Stimulated activated naive CD8-positive, alpha-beta T cell treated with anti-CD3 and anti-CD28 coated beads, Interleukin-15, amount 100 ng/mL, for 72 hours (primary cell): ENCODE data around the gene KRT31.
"Not testable (repeated sequence)": the region's sequence is repeated elsewhere in the genome, so short reads cannot be mapped to it uniquely, and the experiment has no call there.

Experiments used
- ATAC-seq: fragments of 150-1000 bp; cut with Tn5 transposase; 2 replicates; pipeline ENCODE4 v1.10.0; 2021; ENCODE audit warnings: mild to moderate bottlenecking, moderate library complexity
- DNase-seq, 2 donors: peaks; one replicate each; pipeline ENCODE4 v3.0.0; 2021 to 2022
- H3K27ac Mint-ChIP-seq, 2 donors: one replicate each; pipeline ENCODE4 v1.8.0; 2022; ENCODE audit warnings: mild to moderate bottlenecking in 2 of 2, mixed read lengths in 2 of 2, moderate library complexity in 2 of 2
- H3K27me3 Mint-ChIP-seq: one replicate; pipeline ENCODE4 v1.8.0; 2022; ENCODE audit warnings: mixed read lengths
- H3K4me1 Mint-ChIP-seq: one replicate; pipeline ENCODE4 v1.8.0; 2022; ENCODE audit warnings: mild to moderate bottlenecking, mixed read lengths
- H3K4me3 Mint-ChIP-seq, 2 donors: one replicate each; pipeline ENCODE4 v1.8.0; 2022; ENCODE audit warnings: mild to moderate bottlenecking in 2 of 2, mixed read lengths in 2 of 2, moderate library complexity in 1 of 2
- H3K9me3 Mint-ChIP-seq, 2 donors: one replicate each; pipeline ENCODE4 v1.8.0; 2022; ENCODE audit warnings: mixed read lengths in 2 of 2

Gene KRT31

GRCh38 chr17:41396996-41397660 is at the start of gene KRT31:
TSS of gene KRT31 (minus strand) at chr17:41397608. CDS start at chr17:41397539, 69 bp downstream.
- Mint-ChIP-seq H3K4me3 (no peak within 1 kb of the TSS), H3K9me3 (no peaks in the 10 kb centered on the region), H3K27me3 (peaks cover 2% of the 10 kb centered on the region)

GRCh38 chr17:41446806-41447205 is 49.4 kb upstream of the KRT31 start:
- Mint-ChIP-seq H3K27ac (no peak overlapping the region), H3K9me3 (no peaks in the 10 kb centered on the region), H3K27me3 (peaks cover 10% of the 10 kb centered on the region), H3K4me3 (no peak overlapping the region), H3K4me1 (no peaks in the 10 kb centered on the region)
- DNase-seq: no peak
- ATAC-seq: no peak

More at GRCh38 chr17:41396996-41397660, at the start of gene KRT31:
- ATAC-seq: no peak
- Mint-ChIP-seq H3K4me1 (peaks cover 2% of the 10 kb centered on the region), H3K27ac (no peak within 1 kb of the TSS)
- no peak for DNase-seq

- DNase-seq (no peak), ATAC-seq (no peak)
- Mint-ChIP-seq H3K27me3 (peaks cover 10% of the 10 kb centered on the region), H3K4me1 (no peaks in the 10 kb centered on the region), H3K27ac (peak overlapping the region in 1 of 2 donors; percentile 55), H3K9me3 (peaks cover 0 to 5% of the 10 kb centered on the region in 2 donors), H3K4me3 (no peak overlapping the region)
Observed at GRCh38 chr17:41444640-41445039, 47.2 kb upstream of the KRT31 start.

- Mint-ChIP-seq H3K27me3 (peaks cover 10% of the 10 kb centered on the region), H3K9me3 (peaks cover 0 to 5% of the 10 kb centered on the region in 2 donors), H3K27ac (peak overlapping the region in 1 of 2 donors; percentile 55), H3K4me1 (no peaks in the 10 kb centered on the region), H3K4me3 (no peak overlapping the region)
- no peak for ATAC-seq
- no peak for DNase-seq
Observed at GRCh38 chr17:41444186-41444585, 46.8 kb upstream of the KRT31 start.

- no peak overlapping the region for H3K27ac Mint-ChIP-seq
- no peak for ATAC-seq
- peaks cover 0 to 5% of the 10 kb centered on the region in 2 donors for H3K9me3 Mint-ChIP-seq
- H3K4me1 Mint-ChIP-seq: no peaks in the 10 kb centered on the region
- H3K4me3 Mint-ChIP-seq: no peak overlapping the region
- DNase-seq: no peak
- peaks cover 10% of the 10 kb centered on the region for H3K27me3 Mint-ChIP-seq
Observed at GRCh38 chr17:41442739-41443138, 45.3 kb upstream of the KRT31 start.

- Mint-ChIP-seq H3K4me1 (no peaks in the 10 kb centered on the region), H3K27me3 (peaks cover 10% of the 10 kb centered on the region)
Observed at GRCh38 chr17:41440531-41441033, 43.2 kb upstream of the KRT31 start, which contains the start of gene KRT38. TSS of gene KRT38 (minus strand) at chr17:41440983. CDS start at chr17:41440921, 62 bp downstream.

GRCh38 chr17:41439375-41439774 is 42.0 kb upstream of the KRT31 start:
- DNase-seq (no peak), ATAC-seq (no peak)
- peaks cover 10% of the 10 kb centered on the region for H3K27me3 Mint-ChIP-seq
- H3K4me3 Mint-ChIP-seq: no peak overlapping the region
- H3K9me3 Mint-ChIP-seq: peaks cover 0 to 5% of the 10 kb centered on the region in 2 donors
- H3K4me1 Mint-ChIP-seq: no peaks in the 10 kb centered on the region
- H3K27ac Mint-ChIP-seq: peak overlapping the region in 1 of 2 donors; percentile 28

More at GRCh38 chr17:41440531-41441033, 43.2 kb upstream of the KRT31 start, which contains the start of gene KRT38:
- DNase-seq (no peak), ATAC-seq (no peak)
- H3K9me3 Mint-ChIP-seq: peaks cover 0 to 5% of the 10 kb centered on the region in 2 donors
- no peak within 1 kb of the TSS for H3K27ac Mint-ChIP-seq
- no peak within 1 kb of the TSS for H3K4me3 Mint-ChIP-seq

GRCh38 chr17:41437769-41438168 is 40.4 kb upstream of the KRT31 start:
- DNase-seq (no peak), ATAC-seq (no peak)
- Mint-ChIP-seq H3K27ac (no peak overlapping the region), H3K4me3 (no peak overlapping the region), H3K4me1 (no peaks in the 10 kb centered on the region), H3K9me3 (peaks cover 0 to 5% of the 10 kb centered on the region in 2 donors), H3K27me3 (peaks cover 1% of the 10 kb centered on the region)

- Mint-ChIP-seq H3K27me3 (no peaks in the 10 kb centered on the region), H3K27ac (no peak overlapping the region), H3K4me3 (no peak overlapping the region), H3K9me3 (peaks cover 0 to 5% of the 10 kb centered on the region in 2 donors), H3K4me1 (no peaks in the 10 kb centered on the region)
- ATAC-seq (no peak), DNase-seq (no peak)
Observed at GRCh38 chr17:41437254-41437653, 39.8 kb upstream of the KRT31 start.

GRCh38 chr17:41434415-41434814 is 37.0 kb upstream of the KRT31 start:
- Mint-ChIP-seq H3K4me1 (no peaks in the 10 kb centered on the region), H3K27ac (no peak overlapping the region), H3K27me3 (no peaks in the 10 kb centered on the region), H3K4me3 (no peak overlapping the region), H3K9me3 (no peaks in the 10 kb centered on the region)
- DNase-seq (no peak), ATAC-seq (no peak)

GRCh38 chr17:41434005-41434404 is 36.6 kb upstream of the KRT31 start:
- ATAC-seq (no peak), DNase-seq (no peak)
- H3K4me3 Mint-ChIP-seq: no peak overlapping the region
- H3K27ac Mint-ChIP-seq: no peak overlapping the region
- H3K4me1 Mint-ChIP-seq: no peaks in the 10 kb centered on the region
- no peaks in the 10 kb centered on the region for H3K27me3 Mint-ChIP-seq
- H3K9me3 Mint-ChIP-seq: no peaks in the 10 kb centered on the region

GRCh38 chr17:41433586-41433985 is 36.2 kb upstream of the KRT31 start:
- H3K4me1 Mint-ChIP-seq: no peaks in the 10 kb centered on the region
- H3K4me3 Mint-ChIP-seq: no peak overlapping the region
- DNase-seq (no peak), ATAC-seq (no peak)
- no peak overlapping the region for H3K27ac Mint-ChIP-seq
- H3K9me3 Mint-ChIP-seq: no peaks in the 10 kb centered on the region
- H3K27me3 Mint-ChIP-seq: no peaks in the 10 kb centered on the region

GRCh38 chr17:41430376-41430775 is 33.0 kb upstream of the KRT31 start:
- ATAC-seq, H3K27me3 Mint-ChIP-seq, H3K4me1 Mint-ChIP-seq, H3K4me3 Mint-ChIP-seq, DNase-seq, H3K27ac Mint-ChIP-seq, H3K9me3 Mint-ChIP-seq: not testable (repeated sequence)

- no peak for ATAC-seq
- no peak overlapping the region for H3K27ac Mint-ChIP-seq
- no peaks in the 10 kb centered on the region for H3K27me3 Mint-ChIP-seq
- no peak for DNase-seq
- no peak overlapping the region for H3K4me3 Mint-ChIP-seq
- H3K4me1 Mint-ChIP-seq: no peaks in the 10 kb centered on the region
- no peaks in the 10 kb centered on the region for H3K9me3 Mint-ChIP-seq
Observed at GRCh38 chr17:41429667-41430066, 32.3 kb upstream of the KRT31 start.

GRCh38 chr17:41428591-41429291 is 31.3 kb upstream of the KRT31 start:
- no peak for ATAC-seq

GRCh38 chr17:41424111-41424635 is 26.8 kb upstream of the KRT31 start, which contains the start of gene KRT37:
TSS of gene KRT37 (minus strand) at chr17:41424585. CDS start at chr17:41424523, 62 bp downstream.
- Mint-ChIP-seq H3K27me3 (no peaks in the 10 kb centered on the region), H3K4me3 (no peak within 1 kb of the TSS), H3K4me1 (peaks cover 14% of the 10 kb centered on the region), H3K27ac (no peak within 1 kb of the TSS), H3K9me3 (no peaks in the 10 kb centered on the region)
- ATAC-seq: no peak
- no peak for DNase-seq

More at GRCh38 chr17:41428591-41429291, 31.3 kb upstream of the KRT31 start:
- H3K27me3 Mint-ChIP-seq: no peaks in the 10 kb centered on the region
- no peak for DNase-seq
- no peaks in the 10 kb centered on the region for H3K9me3 Mint-ChIP-seq
- no peak overlapping the region for H3K4me3 Mint-ChIP-seq
- no peaks in the 10 kb centered on the region for H3K4me1 Mint-ChIP-seq
- H3K27ac Mint-ChIP-seq: no peak overlapping the region
